Erythroblast (primary cell): ENCODE measurements around the gene DOK7.
A peak's percentile ranks its signal among the peaks of the same experiment; 100 is the strongest.
"Not testable (repeated sequence)": the region's sequence is repeated elsewhere in the genome, so short reads cannot be mapped to it uniquely, and the experiment has no call there.

Experiments used
- DNase-seq, 2 experiments: peaks; one replicate each; lab custom pipeline; 2025; lab: John Stamatoyannopoulos, UW
- GATA1 ChIP-seq: IDR thresholded peaks from 2 replicates; pipeline ENCODE4 v1.6.1; 2011; ENCODE audit warnings: low read depth, mild to moderate bottlenecking, control low read depth, low read length, moderate library complexity
- POLR2A ChIP-seq: IDR thresholded peaks from 2 replicates; pipeline ENCODE4 v1.6.1; 2011; ENCODE audit warnings: mild to moderate bottlenecking, low read length

Gene DOK7

GRCh38 chr4:3451956-3452355, 11.2 kb upstream of the DOK7 start:
- no peak for TF ChIP-seq GATA1
- TF ChIP-seq POLR2A, result no peak
- no peak for DNase-seq

- DNase-seq, result peak in 1 of 2 experiments; percentile 11
- TF ChIP-seq POLR2A, result no peak
- no peak for TF ChIP-seq GATA1
These were observed 10.7 kb upstream of the DOK7 start for GRCh38 chr4:3452376-3452775.

GRCh38 chr4:3455596-3455995, 7.5 kb upstream of the DOK7 start:
- not testable (repeated sequence) for DNase-seq

- TF ChIP-seq POLR2A, result no peak
- no peak for TF ChIP-seq GATA1
- DNase-seq, result no peak
These were observed 4.7 kb upstream of the DOK7 start for GRCh38 chr4:3458371-3458770.

- DNase-seq, result not testable (repeated sequence)
These were observed 4.0 kb upstream of the DOK7 start for GRCh38 chr4:3459156-3459555.

GRCh38 chr4:3460926-3461325, 2.2 kb upstream of the DOK7 start:
- TF ChIP-seq POLR2A, result no peak
- TF ChIP-seq GATA1, result no peak
- DNase-seq, result no peak

GRCh38 chr4:3461515-3462291, 1.4 kb upstream of the DOK7 start:
- DNase-seq, result no peak
- TF ChIP-seq GATA1 (no peak), POLR2A (no peak)

GRCh38 chr4:3462321-3462789, 751 bp upstream of the DOK7 start:
- DNase-seq, result no peak
- no peak for TF ChIP-seq GATA1
- no peak for TF ChIP-seq POLR2A

GRCh38 chr4:3463556-3464348, 646 bp downstream of the DOK7 start:
- DNase-seq, result no peak
- TF ChIP-seq GATA1, result no peak
- no peak for TF ChIP-seq POLR2A

GRCh38 chr4:3464349-3464905, 1.3 kb downstream of the DOK7 start:
- no peak for DNase-seq
- no peak for TF ChIP-seq GATA1
- TF ChIP-seq POLR2A, result no peak

GRCh38 chr4:3464911-3465697, 2.0 kb downstream of the DOK7 start:
- TF ChIP-seq GATA1, result no peak
- TF ChIP-seq POLR2A, result no peak
- no peak for DNase-seq

- no peak for DNase-seq
- no peak for TF ChIP-seq POLR2A
- no peak for TF ChIP-seq GATA1
These were observed 2.9 kb downstream of the DOK7 start for GRCh38 chr4:3465698-3466671.
